ENCODE measurements around the gene ASGR2. TPM values are rescaled to one million over a fixed set of nuclear protein-coding genes. Genes with fewer than 3 reads are reported as not detected.

ASGR2 gene
- total and polyA plus RNA-seq, 2 of the 13 experiments (the other 11 are each of a cell fraction or from before 2014, with no cell fraction given) = 320 to 754 TPM

DNA sequence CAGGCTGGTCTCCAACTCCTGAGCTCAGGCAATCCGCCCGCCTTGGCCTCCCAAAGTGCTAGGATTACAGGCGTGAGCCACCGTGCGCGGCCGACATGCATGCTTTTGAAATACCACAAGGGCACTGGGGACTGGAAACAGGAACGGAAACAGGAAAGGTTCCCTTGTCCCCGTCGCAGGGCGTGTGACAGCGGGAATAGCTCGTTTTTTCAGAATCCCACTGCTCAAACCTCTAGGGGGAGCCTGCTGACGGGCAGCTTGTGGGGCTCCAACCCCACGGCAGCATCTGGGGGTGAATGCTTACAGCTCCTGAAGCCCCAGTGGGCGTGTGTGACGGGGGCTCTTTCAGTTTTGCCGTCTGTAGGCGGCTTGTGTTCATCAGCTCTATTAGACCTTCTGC, 18.8 kb upstream of the ASGR2 start (continued):
- TF ChIP-seq ZNF263 (CRISPR knock-in tag; IDR thresholded peaks at IDR 0.05) (no peak), HNRNPH1 (optimal IDR thresholded peaks at IDR 0.05; ENCODE audit: low read depth, low read length) (no peak), ZNF20 (CRISPR knock-in tag; IDR thresholded peaks at IDR 0.05) (no peak), MTF2 (CRISPR knock-in tag; IDR thresholded peaks at IDR 0.05; ENCODE audit: borderline replicate concordance) (no peak)

DNA sequence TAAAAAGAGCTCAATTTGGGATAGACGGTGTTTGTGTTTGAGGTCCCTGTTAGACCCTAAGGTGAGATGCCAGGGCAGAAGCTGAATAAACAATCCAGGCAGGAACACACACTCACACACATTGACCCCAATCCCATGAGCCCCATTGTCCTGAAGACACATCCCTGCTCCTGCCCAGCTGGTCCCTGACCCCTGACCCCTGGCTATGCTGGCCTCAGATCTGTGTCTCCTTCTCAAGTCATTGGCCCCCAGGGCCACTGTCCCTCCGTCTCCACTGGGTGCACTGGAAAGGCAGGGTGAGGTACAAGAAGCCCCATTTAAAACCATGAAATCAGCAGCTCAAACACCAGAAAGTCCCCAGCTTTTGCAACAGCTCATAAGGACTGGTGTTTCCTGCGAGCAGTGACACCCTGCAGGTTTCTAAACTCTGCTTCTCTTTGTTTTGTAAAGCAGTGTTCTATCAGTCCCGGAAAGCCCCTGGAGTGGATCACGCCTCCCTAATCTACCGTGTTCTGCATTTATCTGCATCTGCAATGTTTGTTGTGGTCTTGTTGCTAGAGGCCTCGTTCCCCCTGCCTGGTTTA, 18.0 kb upstream of the ASGR2 start:
- in situ Hi-C loops (cut with HindIII; ENCODE audit: extremely low pct_ligation_motif_present, low pct_unique_long_range_greater_than_20kb) (no loop called here), intact Hi-C loops (cut with micrococcal nuclease; ENCODE audit: unreplicated experiment) (loop anchor here (2.0 kb wide), 1 partner anchor 18 kb away; the partner anchor contains the start of gene ASGR2)
- 7% methylated on average over 7 of the region's 7 CpGs for WGBS (ENCODE audit: low lambda C conversion rate)
- Histone ChIP-seq H3K9ac (ENCODE audit: insufficient read depth, low read depth, low read length) (peak overlapping the region; percentile 51), H3K27ac (ENCODE audit: extremely low read length, insufficient read depth, low read length) (peak overlapping the region; percentile 77), H2AFZ (ENCODE audit: low read length) (peak overlapping the region; percentile 60), H3K79me2 (ENCODE audit: insufficient read depth, low read length) (no peaks in the 10 kb centered on the region), H3K9me3 (ENCODE audit: low read length) (no peaks in the 10 kb centered on the region), H3K27me3 (ENCODE audit: control insufficient read depth in 1 of 2, insufficient read depth in 2 of 2, low read length in 2 of 2) (no peaks in the 10 kb centered on the region), H4K20me1 (ENCODE audit: insufficient read depth, low read length) (no peaks in the 10 kb centered on the region), H3K4me3 (replicated peaks in 1 of 3; ENCODE audit: insufficient read depth in 1 of 3, low read depth in 2 of 3, low read length in 3 of 3) (peak overlapping the region; percentile 6 to 57 (median 32); a peak in 4 of 6 replicates), H3K4me1 (ENCODE audit: insufficient read depth, low read length) (peaks cover 64% of the 10 kb centered on the region), H3K36me3 (replicated peaks in 1 of 2; ENCODE audit: control insufficient read depth in 1 of 2, insufficient read depth in 2 of 2, low read length in 2 of 2) (no peaks in the 10 kb centered on the region), H3K4me2 (ENCODE audit: low read depth, low read length) (peak overlapping the region; percentile 78)
- peak; percentile 61 for DNase-seq (ENCODE audit: low spot score)
- BruUV-seq (replicated peaks) = no TSS peak
- FAIRE-seq = peak; percentile 84
- peak; percentile 23 for ATAC-seq
- ChIA-PET CTCF (ENCODE audit: low intra/inter-chr PET ratio, low total read pairs) (interaction anchor here (1.6 kb wide), 1 partner anchor 80 kb away, joined by 5 read pairs; no protein-coding TSS in a partner anchor), POLR2A (interaction anchor here (0.6 to 2.6 kb wide), 14 partner anchors 14 to 420 kb away, joined by 3 to 77 read pairs (median 4); partner anchors contain the start of genes ASGR1, ASGR2, NEURL4 and SLC16A13)
- TF ChIP-seq PHF8 (CRISPR knock-in tag; IDR thresholded peaks at IDR 0.05) (no peak), TBX2 (CRISPR knock-in tag; IDR thresholded peaks at IDR 0.05; ENCODE audit: borderline replicate concordance) (peak; percentile 36; the same call in 1 of the 2 replicates), ZBTB38 (CRISPR knock-in tag; IDR thresholded peaks at IDR 0.05) (no peak), GATAD2A (CRISPR knock-in tag; IDR thresholded peaks at IDR 0.05) (peak; percentile 52; the same call in 1 of the 2 replicates), ZNF775 (CRISPR knock-in tag; IDR thresholded peaks at IDR 0.05; ENCODE audit: borderline replicate concordance) (no peak), ZNF124 (CRISPR knock-in tag; IDR thresholded peaks at IDR 0.05) (no peak), KAT8 (CRISPR knock-in tag; IDR thresholded peaks at IDR 0.05) (no peak), ATF1 (CRISPR knock-in tag; IDR thresholded peaks at IDR 0.05) (no peak), KLF6 (CRISPR knock-in tag; IDR thresholded peaks at IDR 0.05) (no peak), MED1 (CRISPR knock-in tag; IDR thresholded peaks at IDR 0.05) (peak; percentile 48), ZNF207 (IDR thresholded peaks at IDR 0.05; ENCODE audit: borderline replicate concordance) (no peak)
- TF ChIP-seq, protein P1, sequence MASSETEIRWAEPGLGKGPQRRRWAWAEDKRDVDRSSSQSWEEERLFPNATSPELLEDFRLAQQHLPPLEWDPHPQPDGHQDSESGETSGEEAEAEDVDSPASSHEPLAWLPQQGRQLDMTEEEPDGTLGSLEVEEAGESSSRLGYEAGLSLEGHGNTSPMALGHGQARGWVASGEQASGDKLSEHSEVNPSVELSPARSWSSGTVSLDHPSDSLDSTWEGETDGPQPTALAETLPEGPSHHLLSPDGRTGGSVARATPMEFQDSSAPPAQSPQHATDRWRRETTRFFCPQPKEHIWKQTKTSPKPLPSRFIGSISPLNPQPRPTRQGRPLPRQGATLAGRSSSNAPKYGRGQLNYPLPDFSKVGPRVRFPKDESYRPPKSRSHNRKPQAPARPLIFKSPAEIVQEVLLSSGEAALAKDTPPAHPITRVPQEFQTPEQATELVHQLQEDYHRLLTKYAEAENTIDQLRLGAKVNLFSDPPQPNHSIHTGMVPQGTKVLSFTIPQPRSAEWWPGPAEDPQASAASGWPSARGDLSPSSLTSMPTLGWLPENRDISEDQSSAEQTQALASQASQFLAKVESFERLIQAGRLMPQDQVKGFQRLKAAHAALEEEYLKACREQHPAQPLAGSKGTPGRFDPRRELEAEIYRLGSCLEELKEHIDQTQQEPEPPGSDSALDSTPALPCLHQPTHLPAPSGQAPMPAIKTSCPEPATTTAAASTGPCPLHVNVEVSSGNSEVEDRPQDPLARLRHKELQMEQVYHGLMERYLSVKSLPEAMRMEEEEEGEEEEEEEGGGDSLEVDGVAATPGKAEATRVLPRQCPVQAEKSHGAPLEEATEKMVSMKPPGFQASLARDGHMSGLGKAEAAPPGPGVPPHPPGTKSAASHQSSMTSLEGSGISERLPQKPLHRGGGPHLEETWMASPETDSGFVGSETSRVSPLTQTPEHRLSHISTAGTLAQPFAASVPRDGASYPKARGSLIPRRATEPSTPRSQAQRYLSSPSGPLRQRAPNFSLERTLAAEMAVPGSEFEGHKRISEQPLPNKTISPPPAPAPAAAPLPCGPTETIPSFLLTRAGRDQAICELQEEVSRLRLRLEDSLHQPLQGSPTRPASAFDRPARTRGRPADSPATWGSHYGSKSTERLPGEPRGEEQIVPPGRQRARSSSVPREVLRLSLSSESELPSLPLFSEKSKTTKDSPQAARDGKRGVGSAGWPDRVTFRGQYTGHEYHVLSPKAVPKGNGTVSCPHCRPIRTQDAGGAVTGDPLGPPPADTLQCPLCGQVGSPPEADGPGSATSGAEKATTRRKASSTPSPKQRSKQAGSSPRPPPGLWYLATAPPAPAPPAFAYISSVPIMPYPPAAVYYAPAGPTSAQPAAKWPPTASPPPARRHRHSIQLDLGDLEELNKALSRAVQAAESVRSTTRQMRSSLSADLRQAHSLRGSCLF (CRISPR knock-in tag; IDR thresholded peaks at IDR 0.05; ENCODE audit: borderline replicate concordance) = no peak
- TF ChIP-seq, protein P2, sequence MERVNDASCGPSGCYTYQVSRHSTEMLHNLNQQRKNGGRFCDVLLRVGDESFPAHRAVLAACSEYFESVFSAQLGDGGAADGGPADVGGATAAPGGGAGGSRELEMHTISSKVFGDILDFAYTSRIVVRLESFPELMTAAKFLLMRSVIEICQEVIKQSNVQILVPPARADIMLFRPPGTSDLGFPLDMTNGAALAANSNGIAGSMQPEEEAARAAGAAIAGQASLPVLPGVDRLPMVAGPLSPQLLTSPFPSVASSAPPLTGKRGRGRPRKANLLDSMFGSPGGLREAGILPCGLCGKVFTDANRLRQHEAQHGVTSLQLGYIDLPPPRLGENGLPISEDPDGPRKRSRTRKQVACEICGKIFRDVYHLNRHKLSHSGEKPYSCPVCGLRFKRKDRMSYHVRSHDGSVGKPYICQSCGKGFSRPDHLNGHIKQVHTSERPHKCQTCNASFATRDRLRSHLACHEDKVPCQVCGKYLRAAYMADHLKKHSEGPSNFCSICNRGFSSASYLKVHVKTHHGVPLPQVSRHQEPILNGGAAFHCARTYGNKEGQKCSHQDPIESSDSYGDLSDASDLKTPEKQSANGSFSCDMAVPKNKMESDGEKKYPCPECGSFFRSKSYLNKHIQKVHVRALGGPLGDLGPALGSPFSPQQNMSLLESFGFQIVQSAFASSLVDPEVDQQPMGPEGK (CRISPR knock-in tag; IDR thresholded peaks at IDR 0.05) = 0 out of 2 replicates have a peak, but pooled peaks have one; percentile 36
